Adipocyte (in vitro differentiated cells): ENCODE results near the gene ARL2BP.

Experiments
- DNase-seq: peaks from one replicate; pipeline ENCODE4 v3.0.0-alpha.2; 2015; ENCODE audit warnings: low read depth
- H3K27me3 ChIP-seq: replicated peaks from 2 replicates; pipeline ENCODE4 v1.7.0; 2013; ENCODE audit warnings: mild to moderate bottlenecking, low read length, moderate library complexity; ENCODE audit not compliant: control insufficient read depth, insufficient read depth
- H3K36me3 ChIP-seq: 2 replicates; pipeline ENCODE4 v1.7.0; 2013; ENCODE audit warnings: low read length, mild to moderate bottlenecking, moderate library complexity; ENCODE audit not compliant: control insufficient read depth, insufficient read depth, severe bottlenecking
- H3K4me1 ChIP-seq: 2 replicates; pipeline ENCODE4 v1.7.0; 2013; ENCODE audit warnings: mild to moderate bottlenecking, low read length, moderate library complexity; ENCODE audit not compliant: control insufficient read depth, insufficient read depth
- H3K4me3 ChIP-seq: 2 replicates; pipeline ENCODE4 v1.7.0; 2013; ENCODE audit warnings: mild to moderate bottlenecking, low read length, moderate library complexity
- H3K9ac ChIP-seq: 2 replicates; pipeline ENCODE4 v1.7.0; 2013; ENCODE audit warnings: mild to moderate bottlenecking, low read length, moderate library complexity
- H3K9me3 ChIP-seq: 2 replicates; pipeline ENCODE4 v1.7.0; 2013; ENCODE audit warnings: mild to moderate bottlenecking, low read length, moderate library complexity; ENCODE audit not compliant: control insufficient read depth

Gene ARL2BP

GRCh38 chr16:57256601-57257395, 11.7 kb downstream of the ARL2BP start:
- Histone ChIP-seq H3K4me3 (no peak overlapping the region), H3K4me1 (peaks cover 19% of the 10 kb centered on the region), H3K27me3 (no peaks in the 10 kb centered on the region), H3K9ac (no peak overlapping the region), H3K9me3 (no peaks in the 10 kb centered on the region), H3K36me3 (peaks cover 15% of the 10 kb centered on the region)
- DNase-seq: no peak

GRCh38 chr16:57257455-57258070, 12.5 kb downstream of the ARL2BP start:
- H3K9ac ChIP-seq: no peak overlapping the region
- H3K4me1 ChIP-seq: peaks cover 19% of the 10 kb centered on the region
- peaks cover 8% of the 10 kb centered on the region for H3K36me3 ChIP-seq
- H3K4me3 ChIP-seq: no peak overlapping the region
- no peaks in the 10 kb centered on the region for H3K9me3 ChIP-seq
- no peaks in the 10 kb centered on the region for H3K27me3 ChIP-seq
- no peak for DNase-seq

GRCh38 chr16:57258226-57258909, 13.3 kb downstream of the ARL2BP start:
- H3K9ac ChIP-seq: no peak overlapping the region
- no peak overlapping the region for H3K4me3 ChIP-seq
- no peak for DNase-seq
- H3K4me1 ChIP-seq: peaks cover 11% of the 10 kb centered on the region
- H3K36me3 ChIP-seq: no peaks in the 10 kb centered on the region
- no peaks in the 10 kb centered on the region for H3K27me3 ChIP-seq
- H3K9me3 ChIP-seq: no peaks in the 10 kb centered on the region

GRCh38 chr16:57258910-57259475, 13.9 kb downstream of the ARL2BP start:
- Histone ChIP-seq H3K36me3 (no peaks in the 10 kb centered on the region), H3K4me1 (peaks cover 8% of the 10 kb centered on the region), H3K27me3 (no peaks in the 10 kb centered on the region), H3K4me3 (no peak overlapping the region), H3K9me3 (no peaks in the 10 kb centered on the region), H3K9ac (no peak overlapping the region)
- DNase-seq: no peak

GRCh38 chr16:57260294-57260929, 15.4 kb downstream of the ARL2BP start:
- peak; percentile 70 for DNase-seq
- Histone ChIP-seq H3K4me3 (peak overlapping the region; percentile 4), H3K9ac (no peak overlapping the region), H3K4me1 (peaks cover 8% of the 10 kb centered on the region), H3K27me3 (peaks cover 5% of the 10 kb centered on the region), H3K9me3 (no peaks in the 10 kb centered on the region), H3K36me3 (no peaks in the 10 kb centered on the region)

- Histone ChIP-seq H3K27me3 (peaks cover 10% of the 10 kb centered on the region), H3K4me3 (no peak overlapping the region), H3K9me3 (no peaks in the 10 kb centered on the region), H3K4me1 (peaks cover 8% of the 10 kb centered on the region), H3K9ac (no peak overlapping the region), H3K36me3 (no peaks in the 10 kb centered on the region)
- no peak for DNase-seq
These were observed 16.7 kb downstream of the ARL2BP start for GRCh38 chr16:57261806-57262205.

GRCh38 chr16:57262841-57263540, 17.9 kb downstream of the ARL2BP start:
- Histone ChIP-seq H3K4me1 (peaks cover 8% of the 10 kb centered on the region), H3K4me3 (no peak overlapping the region), H3K9ac (no peak overlapping the region), H3K9me3 (no peaks in the 10 kb centered on the region), H3K36me3 (no peaks in the 10 kb centered on the region), H3K27me3 (peaks cover 17% of the 10 kb centered on the region)
- DNase-seq: no peak

GRCh38 chr16:57263541-57264351, 18.7 kb downstream of the ARL2BP start:
- no peak overlapping the region for H3K4me3 ChIP-seq
- peaks cover 20% of the 10 kb centered on the region for H3K27me3 ChIP-seq
- H3K4me1 ChIP-seq: peaks cover 8% of the 10 kb centered on the region
- H3K36me3 ChIP-seq: no peaks in the 10 kb centered on the region
- DNase-seq: no peak
- H3K9me3 ChIP-seq: no peaks in the 10 kb centered on the region
- no peak overlapping the region for H3K9ac ChIP-seq

GRCh38 chr16:57264381-57264780, 19.3 kb downstream of the ARL2BP start:
- Histone ChIP-seq H3K27me3 (peaks cover 20% of the 10 kb centered on the region), H3K36me3 (no peaks in the 10 kb centered on the region), H3K4me1 (peaks cover 8% of the 10 kb centered on the region), H3K9me3 (no peaks in the 10 kb centered on the region), H3K4me3 (no peak overlapping the region), H3K9ac (no peak overlapping the region)
- no peak for DNase-seq

- Histone ChIP-seq H3K4me3 (no peak overlapping the region), H3K36me3 (no peaks in the 10 kb centered on the region), H3K4me1 (peaks cover 7% of the 10 kb centered on the region), H3K27me3 (peaks cover 20% of the 10 kb centered on the region), H3K9ac (no peak overlapping the region), H3K9me3 (no peaks in the 10 kb centered on the region)
- no peak for DNase-seq
These were observed 19.9 kb downstream of the ARL2BP start for GRCh38 chr16:57264950-57265371.
